HEK293 (cell line): ENCODE measurements around the gene OSTF1.

ENCODE experiments used
- CTCF ChIA-PET: fragments of 350-600 bp; formaldehyde crosslinking; extraction: SDS; loops from one replicate; lab custom pipeline; 2021; ENCODE audit warnings: antibody characterized with exemption; lab: Yijun Ruan, JAX
- POLR2A ChIA-PET: fragments of 300-600 bp; formaldehyde crosslinking; extraction: SDS; loops from one replicate; lab custom pipeline; 2020; ENCODE audit warnings: antibody characterized with exemption, inconsistent platforms; lab: Yijun Ruan, JAX
- H3K27ac ChIP-seq: fragments of 200-500 bp; sonication (Bioruptor generic); 2 replicates; pipeline ENCODE4 v1.5.1; 2014; ENCODE audit warnings: low read depth, low read length, control low read depth, inconsistent platforms; ENCODE audit errors: extremely low read depth
- H3K36me3 ChIP-seq, 2 experiments: fragments of 200-500 bp in 1 of 2; sonication (Bioruptor generic) in 1 of 2; 1 replicate in 1 of 2; 2 replicates in 1 of 2; pipeline ENCODE4 v1.5.1; 2014 to 2017; ENCODE audit warnings: inconsistent platforms in 2 of 2, low read length in 2 of 2; ENCODE audit not compliant: control insufficient read depth in 2 of 2, insufficient read depth in 1 of 2
- H3K4me1 ChIP-seq: fragments of 200-500 bp; sonication (Bioruptor generic); 2 replicates; pipeline ENCODE4 v1.5.1; 2014; ENCODE audit warnings: mild to moderate bottlenecking, low read length, inconsistent platforms; ENCODE audit not compliant: control insufficient read depth, insufficient read depth
- H3K4me3 ChIP-seq: 2 replicates; pipeline ENCODE4 v1.5.1; 2011; ENCODE audit warnings: low read depth, mild to moderate bottlenecking, control low read depth, low read length, moderate library complexity
- H3K9me3 ChIP-seq: fragments of 200-500 bp; sonication (Bioruptor generic); 2 replicates; pipeline ENCODE4 v1.5.1; 2014; ENCODE audit warnings: low read depth, low read length, inconsistent platforms; ENCODE audit not compliant: control insufficient read depth, insufficient read depth
- GLIS1 ChIP-seq: fragments of 450-650 bp; formaldehyde crosslinking; IDR thresholded peaks from 2 replicates; pipeline ENCODE4 v1.5.1; 2016; ENCODE audit warnings: missing biosample characterization, missing genetic modification characterization
- HOXA7 ChIP-seq: sonication (generic); formaldehyde crosslinking; IDR thresholded peaks from 2 replicates; pipeline ENCODE4 v1.8.1; 2022; ENCODE audit warnings: missing genetic modification reagents, borderline replicate concordance
- MEIS1 ChIP-seq: sonication (generic); formaldehyde crosslinking; IDR thresholded peaks from 2 replicates; pipeline ENCODE4 v1.8.1; 2022; ENCODE audit warnings: missing genetic modification reagents, mild to moderate bottlenecking, borderline replicate concordance
- SP3 ChIP-seq: fragments of 450-650 bp; formaldehyde crosslinking; IDR thresholded peaks from 2 replicates; pipeline ENCODE4 v1.5.1; 2016; ENCODE audit warnings: missing biosample characterization, missing genetic modification characterization
- ZNF132 ChIP-seq: fragments of 450-650 bp; formaldehyde crosslinking; IDR thresholded peaks from 2 replicates; pipeline ENCODE4 v1.5.1; 2017; ENCODE audit warnings: missing biosample characterization, missing genetic modification characterization, borderline replicate concordance
- ZNF155 ChIP-seq: fragments of 450-650 bp; formaldehyde crosslinking; IDR thresholded peaks from 2 replicates; pipeline ENCODE4 v1.5.1; 2016; ENCODE audit warnings: missing biosample characterization, missing genetic modification characterization
- ZNF266 ChIP-seq: fragments of 450-650 bp; formaldehyde crosslinking; IDR thresholded peaks from 2 replicates; pipeline ENCODE4 v1.5.1; 2016; ENCODE audit warnings: missing biosample characterization, missing genetic modification characterization, low read depth
- ZNF335 ChIP-seq: fragments of 450-650 bp; formaldehyde crosslinking; conservative IDR thresholded peaks from 2 replicates; pipeline ENCODE4 v1.5.1; 2016; ENCODE audit warnings: missing biosample characterization, missing genetic modification characterization
- ZNF391 ChIP-seq: fragments of 450-650 bp; formaldehyde crosslinking; IDR thresholded peaks from 2 replicates; pipeline ENCODE4 v1.5.1; 2016; ENCODE audit warnings: low read depth, missing biosample characterization, missing genetic modification characterization, borderline replicate concordance
- ZNF571 ChIP-seq: fragments of 450-650 bp; formaldehyde crosslinking; IDR thresholded peaks from 2 replicates; pipeline ENCODE4 v1.5.0; 2017; ENCODE audit warnings: missing biosample characterization, missing genetic modification characterization
- ZNF707 ChIP-seq: fragments of 450-650 bp; formaldehyde crosslinking; IDR thresholded peaks from 2 replicates; pipeline ENCODE4 v1.5.1; 2016; ENCODE audit warnings: missing biosample characterization, missing genetic modification characterization
- TF ChIP-seq, protein P1 (sequence below): IDR thresholded peaks from 2 replicates; pipeline ENCODE4 v1.6.1; 2011; ENCODE audit warnings: mild to moderate bottlenecking, low read depth, low read length, borderline replicate concordance
- TF ChIP-seq, protein P2 (sequence below): fragments of 450-650 bp; formaldehyde crosslinking; IDR thresholded peaks from 2 replicates; pipeline ENCODE4 v1.5.1; 2016; ENCODE audit warnings: missing biosample characterization, missing genetic modification characterization
- TF ChIP-seq, protein P3 (sequence below): fragments of 450-650 bp; formaldehyde crosslinking; IDR thresholded peaks from 2 replicates; pipeline ENCODE4 v1.5.1; 2016; ENCODE audit warnings: missing biosample characterization, missing genetic modification characterization
- TF ChIP-seq, protein P4 (sequence below): fragments of 450-650 bp; formaldehyde crosslinking; IDR thresholded peaks from 2 replicates; pipeline ENCODE4 v1.5.1; 2016; ENCODE audit warnings: missing biosample characterization, missing genetic modification characterization
- TF ChIP-seq, protein P5 (sequence below): fragments of 450-650 bp; formaldehyde crosslinking; optimal IDR thresholded peaks from 2 replicates; pipeline ENCODE3; 2016; ENCODE audit warnings: missing biosample characterization, mild to moderate bottlenecking, missing genetic modification characterization
- TF ChIP-seq, protein P6 (sequence below): fragments of 450-650 bp; formaldehyde crosslinking; IDR thresholded peaks from 2 replicates; pipeline ENCODE4 v1.5.1; 2016; ENCODE audit warnings: missing biosample characterization, missing genetic modification characterization, borderline replicate concordance

OSTF1 gene

DNA sequence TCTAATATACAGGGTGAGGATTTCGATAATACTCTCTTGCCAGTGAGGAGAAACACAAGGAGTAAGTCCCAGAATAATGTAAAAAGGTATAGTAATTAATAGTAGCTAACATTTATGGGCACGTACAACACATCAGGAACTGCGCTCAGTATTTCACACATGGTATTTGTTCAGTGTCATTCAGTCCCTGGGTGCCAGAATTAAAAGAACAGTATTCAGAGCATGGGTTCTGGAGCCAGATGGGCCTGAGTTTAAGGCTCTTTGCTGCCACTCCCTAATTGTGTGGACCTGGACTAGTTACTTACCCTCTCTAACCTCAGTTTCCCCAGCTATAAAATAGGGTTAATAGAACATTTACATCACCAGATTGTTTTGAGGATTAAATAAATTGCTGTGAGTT is 16.3 kb downstream of the OSTF1 start (continued):
- TF ChIP-seq ZNF391 (no peak), ZNF335 (tag by site-specific recombination) (no peak), GLIS1 (tag by site-specific recombination) (no peak), ZNF266 (tag by site-specific recombination) (no peak)
- TF ChIP-seq, protein P1, sequence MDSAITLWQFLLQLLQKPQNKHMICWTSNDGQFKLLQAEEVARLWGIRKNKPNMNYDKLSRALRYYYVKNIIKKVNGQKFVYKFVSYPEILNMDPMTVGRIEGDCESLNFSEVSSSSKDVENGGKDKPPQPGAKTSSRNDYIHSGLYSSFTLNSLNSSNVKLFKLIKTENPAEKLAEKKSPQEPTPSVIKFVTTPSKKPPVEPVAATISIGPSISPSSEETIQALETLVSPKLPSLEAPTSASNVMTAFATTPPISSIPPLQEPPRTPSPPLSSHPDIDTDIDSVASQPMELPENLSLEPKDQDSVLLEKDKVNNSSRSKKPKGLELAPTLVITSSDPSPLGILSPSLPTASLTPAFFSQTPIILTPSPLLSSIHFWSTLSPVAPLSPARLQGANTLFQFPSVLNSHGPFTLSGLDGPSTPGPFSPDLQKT, result no peak
- TF ChIP-seq, protein P2, sequence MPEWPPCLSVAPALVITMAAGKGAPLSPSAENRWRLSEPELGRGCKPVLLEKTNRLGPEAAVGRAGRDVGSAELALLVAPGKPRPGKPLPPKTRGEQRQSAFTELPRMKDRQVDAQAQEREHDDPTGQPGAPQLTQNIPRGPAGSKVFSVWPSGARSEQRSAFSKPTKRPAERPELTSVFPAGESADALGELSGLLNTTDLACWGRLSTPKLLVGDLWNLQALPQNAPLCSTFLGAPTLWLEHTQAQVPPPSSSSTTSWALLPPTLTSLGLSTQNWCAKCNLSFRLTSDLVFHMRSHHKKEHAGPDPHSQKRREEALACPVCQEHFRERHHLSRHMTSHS (tag by site-specific recombination), result no peak

DNA sequence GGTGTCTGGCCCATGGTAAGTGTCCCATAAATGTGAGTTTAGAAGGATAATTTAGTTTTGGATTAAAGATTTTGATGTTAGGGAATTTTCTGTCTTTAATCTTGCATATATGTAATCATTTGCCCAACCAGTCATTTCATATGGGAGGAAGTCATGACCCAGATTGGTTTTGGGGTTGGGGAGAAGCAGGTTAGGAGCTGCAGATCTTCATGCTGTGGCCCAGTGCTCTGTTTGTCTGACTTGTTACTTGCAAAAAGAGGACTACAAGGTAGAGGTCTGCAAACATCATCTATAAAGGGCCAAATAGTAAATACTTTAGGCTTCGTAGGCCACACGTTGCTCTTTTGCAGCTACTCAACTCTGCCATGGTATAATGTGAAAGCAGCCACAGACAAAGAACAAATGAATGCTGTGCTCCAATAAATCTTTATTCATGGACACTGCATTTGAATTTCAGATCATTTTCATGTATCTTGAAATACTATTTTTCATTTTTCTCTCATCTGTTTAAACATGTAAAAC is 16.8 kb downstream of the OSTF1 start:
- Histone ChIP-seq H3K4me3 (no peak overlapping the region), H3K4me1 (no peaks in the 10 kb centered on the region), H3K36me3 (no peaks in the 10 kb centered on the region), H3K27ac (no peak overlapping the region), H3K9me3 (no peaks in the 10 kb centered on the region)
- TF ChIP-seq ZNF707 (no peak), MEIS1 (CRISPR knock-in tag) (no peak), ZNF155 (tag by site-specific recombination) (no peak)
- TF ChIP-seq, protein P3, sequence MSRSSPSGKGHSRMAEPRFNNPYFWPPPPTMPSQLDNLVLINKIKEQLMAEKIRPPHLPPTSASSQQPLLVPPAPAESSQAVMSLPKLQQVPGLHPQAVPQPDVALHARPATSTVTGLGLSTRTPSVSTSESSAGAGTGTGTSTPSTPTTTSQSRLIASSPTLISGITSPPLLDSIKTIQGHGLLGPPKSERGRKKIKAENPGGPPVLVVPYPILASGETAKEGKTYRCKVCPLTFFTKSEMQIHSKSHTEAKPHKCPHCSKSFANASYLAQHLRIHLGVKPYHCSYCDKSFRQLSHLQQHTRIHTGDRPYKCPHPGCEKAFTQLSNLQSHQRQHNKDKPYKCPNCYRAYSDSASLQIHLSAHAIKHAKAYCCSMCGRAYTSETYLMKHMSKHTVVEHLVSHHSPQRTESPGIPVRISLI (tag by site-specific recombination), result no peak
- TF ChIP-seq, protein P4, sequence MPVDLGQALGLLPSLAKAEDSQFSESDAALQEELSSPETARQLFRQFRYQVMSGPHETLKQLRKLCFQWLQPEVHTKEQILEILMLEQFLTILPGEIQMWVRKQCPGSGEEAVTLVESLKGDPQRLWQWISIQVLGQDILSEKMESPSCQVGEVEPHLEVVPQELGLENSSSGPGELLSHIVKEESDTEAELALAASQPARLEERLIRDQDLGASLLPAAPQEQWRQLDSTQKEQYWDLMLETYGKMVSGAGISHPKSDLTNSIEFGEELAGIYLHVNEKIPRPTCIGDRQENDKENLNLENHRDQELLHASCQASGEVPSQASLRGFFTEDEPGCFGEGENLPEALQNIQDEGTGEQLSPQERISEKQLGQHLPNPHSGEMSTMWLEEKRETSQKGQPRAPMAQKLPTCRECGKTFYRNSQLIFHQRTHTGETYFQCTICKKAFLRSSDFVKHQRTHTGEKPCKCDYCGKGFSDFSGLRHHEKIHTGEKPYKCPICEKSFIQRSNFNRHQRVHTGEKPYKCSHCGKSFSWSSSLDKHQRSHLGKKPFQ (tag by site-specific recombination), result no peak
- TF ChIP-seq, protein P5, sequence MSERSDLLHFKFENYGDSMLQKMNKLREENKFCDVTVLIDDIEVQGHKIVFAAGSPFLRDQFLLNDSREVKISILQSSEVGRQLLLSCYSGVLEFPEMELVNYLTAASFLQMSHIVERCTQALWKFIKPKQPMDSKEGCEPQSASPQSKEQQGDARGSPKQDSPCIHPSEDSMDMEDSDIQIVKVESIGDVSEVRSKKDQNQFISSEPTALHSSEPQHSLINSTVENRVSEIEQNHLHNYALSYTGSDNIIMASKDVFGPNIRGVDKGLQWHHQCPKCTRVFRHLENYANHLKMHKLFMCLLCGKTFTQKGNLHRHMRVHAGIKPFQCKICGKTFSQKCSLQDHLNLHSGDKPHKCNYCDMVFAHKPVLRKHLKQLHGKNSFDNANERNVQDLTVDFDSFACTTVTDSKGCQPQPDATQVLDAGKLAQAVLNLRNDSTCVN (tag by site-specific recombination), result no peak
- CTCF ChIA-PET, result interaction anchor here (1.3 to 1.5 kb wide), 2 partner anchors 10 to 18 kb away, joined by 4 to 6 read pairs; no protein-coding TSS in a partner anchor
- POLR2A ChIA-PET, result no interaction called here

DNA sequence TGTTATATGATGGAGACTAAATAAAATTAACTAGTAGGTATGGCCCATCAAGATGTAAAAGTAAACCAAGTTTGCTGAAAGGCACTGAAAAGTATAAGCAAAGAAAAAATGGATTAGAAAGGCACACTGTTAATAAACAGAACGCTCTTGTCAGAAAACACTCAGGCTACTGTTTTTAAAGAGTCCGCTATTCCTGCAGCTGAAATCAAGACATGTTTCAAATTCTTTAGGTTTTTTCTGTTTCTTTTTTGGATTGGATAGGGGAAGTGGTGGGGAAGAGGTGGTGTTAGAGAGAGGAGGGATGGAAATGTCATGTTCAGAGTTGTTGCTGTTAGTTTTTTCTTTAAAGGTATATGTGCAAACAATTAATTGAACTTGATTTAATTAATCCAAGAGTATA is 17.5 kb downstream of the OSTF1 start:
- CTCF ChIA-PET, result interaction anchor here (0.6 to 1.5 kb wide), 2 partner anchors 18 to 711 kb away, joined by 3 to 6 read pairs; no protein-coding TSS in a partner anchor
- no peak overlapping the region for H3K4me3 ChIP-seq
- no peaks in the 10 kb centered on the region for H3K36me3 ChIP-seq
- POLR2A ChIA-PET, result no interaction called here
- no peaks in the 10 kb centered on the region for H3K4me1 ChIP-seq
- H3K9me3 ChIP-seq, result no peaks in the 10 kb centered on the region
- TF ChIP-seq SP3 (tag by site-specific recombination), result no peak
- H3K27ac ChIP-seq, result no peak overlapping the region

DNA sequence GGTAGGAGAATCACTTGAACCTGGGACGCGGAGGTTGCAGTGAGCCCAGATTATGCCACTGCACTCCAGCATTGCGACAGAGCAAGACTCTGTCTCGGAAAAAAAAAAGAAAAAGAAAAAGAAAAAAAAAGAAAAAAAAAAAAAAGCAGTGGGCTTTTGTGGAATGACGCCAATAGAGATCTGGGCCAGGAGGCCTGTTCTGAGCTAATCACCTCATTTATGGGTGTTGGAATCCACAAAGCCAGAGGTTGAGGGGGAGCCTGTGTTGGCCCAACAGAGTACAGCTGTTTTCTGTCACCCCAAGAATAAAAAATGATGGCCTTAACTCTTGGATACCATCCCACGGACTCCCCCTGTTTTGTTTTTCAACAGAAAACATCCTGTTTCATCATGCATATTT is 18.5 kb downstream of the OSTF1 start:
- no peaks in the 10 kb centered on the region for H3K9me3 ChIP-seq
- H3K4me3 ChIP-seq, result no peak overlapping the region
- ChIA-PET CTCF (interaction anchor here (0.5 to 0.6 kb wide), 2 partner anchors 290 to 333 kb away, joined by 3 to 4 read pairs; no protein-coding TSS in a partner anchor), POLR2A (no interaction called here)
- H3K27ac ChIP-seq, result no peak overlapping the region
- H3K4me1 ChIP-seq, result no peaks in the 10 kb centered on the region
- H3K36me3 ChIP-seq, result no peaks in the 10 kb centered on the region
- TF ChIP-seq ZNF571 (tag by site-specific recombination), result no peak
- TF ChIP-seq HOXA7 (CRISPR knock-in tag), result no peak
- no peak for TF ChIP-seq ZNF707
- TF ChIP-seq ZNF132 (tag by site-specific recombination), result no peak
- TF ChIP-seq, protein P6, sequence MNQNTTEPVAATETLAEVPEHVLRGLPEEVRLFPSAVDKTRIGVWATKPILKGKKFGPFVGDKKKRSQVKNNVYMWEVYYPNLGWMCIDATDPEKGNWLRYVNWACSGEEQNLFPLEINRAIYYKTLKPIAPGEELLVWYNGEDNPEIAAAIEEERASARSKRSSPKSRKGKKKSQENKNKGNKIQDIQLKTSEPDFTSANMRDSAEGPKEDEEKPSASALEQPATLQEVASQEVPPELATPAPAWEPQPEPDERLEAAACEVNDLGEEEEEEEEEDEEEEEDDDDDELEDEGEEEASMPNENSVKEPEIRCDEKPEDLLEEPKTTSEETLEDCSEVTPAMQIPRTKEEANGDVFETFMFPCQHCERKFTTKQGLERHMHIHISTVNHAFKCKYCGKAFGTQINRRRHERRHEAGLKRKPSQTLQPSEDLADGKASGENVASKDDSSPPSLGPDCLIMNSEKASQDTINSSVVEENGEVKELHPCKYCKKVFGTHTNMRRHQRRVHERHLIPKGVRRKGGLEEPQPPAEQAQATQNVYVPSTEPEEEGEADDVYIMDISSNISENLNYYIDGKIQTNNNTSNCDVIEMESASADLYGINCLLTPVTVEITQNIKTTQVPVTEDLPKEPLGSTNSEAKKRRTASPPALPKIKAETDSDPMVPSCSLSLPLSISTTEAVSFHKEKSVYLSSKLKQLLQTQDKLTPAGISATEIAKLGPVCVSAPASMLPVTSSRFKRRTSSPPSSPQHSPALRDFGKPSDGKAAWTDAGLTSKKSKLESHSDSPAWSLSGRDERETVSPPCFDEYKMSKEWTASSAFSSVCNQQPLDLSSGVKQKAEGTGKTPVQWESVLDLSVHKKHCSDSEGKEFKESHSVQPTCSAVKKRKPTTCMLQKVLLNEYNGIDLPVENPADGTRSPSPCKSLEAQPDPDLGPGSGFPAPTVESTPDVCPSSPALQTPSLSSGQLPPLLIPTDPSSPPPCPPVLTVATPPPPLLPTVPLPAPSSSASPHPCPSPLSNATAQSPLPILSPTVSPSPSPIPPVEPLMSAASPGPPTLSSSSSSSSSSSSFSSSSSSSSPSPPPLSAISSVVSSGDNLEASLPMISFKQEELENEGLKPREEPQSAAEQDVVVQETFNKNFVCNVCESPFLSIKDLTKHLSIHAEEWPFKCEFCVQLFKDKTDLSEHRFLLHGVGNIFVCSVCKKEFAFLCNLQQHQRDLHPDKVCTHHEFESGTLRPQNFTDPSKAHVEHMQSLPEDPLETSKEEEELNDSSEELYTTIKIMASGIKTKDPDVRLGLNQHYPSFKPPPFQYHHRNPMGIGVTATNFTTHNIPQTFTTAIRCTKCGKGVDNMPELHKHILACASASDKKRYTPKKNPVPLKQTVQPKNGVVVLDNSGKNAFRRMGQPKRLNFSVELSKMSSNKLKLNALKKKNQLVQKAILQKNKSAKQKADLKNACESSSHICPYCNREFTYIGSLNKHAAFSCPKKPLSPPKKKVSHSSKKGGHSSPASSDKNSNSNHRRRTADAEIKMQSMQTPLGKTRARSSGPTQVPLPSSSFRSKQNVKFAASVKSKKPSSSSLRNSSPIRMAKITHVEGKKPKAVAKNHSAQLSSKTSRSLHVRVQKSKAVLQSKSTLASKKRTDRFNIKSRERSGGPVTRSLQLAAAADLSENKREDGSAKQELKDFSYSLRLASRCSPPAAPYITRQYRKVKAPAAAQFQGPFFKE (tag by site-specific recombination), result no peak
